B cell (primary cell): ENCODE measurements around the gene SRBD1. TPM values are rescaled to one million over a fixed set of nuclear protein-coding genes. Genes with fewer than 3 reads are reported as not detected.

ENCODE experiments used
- ATAC-seq: fragments of 200-7000 bp; cut with Tn5 transposase; one replicate; pipeline ENCODE4 v1.10.0; 2021; ENCODE audit warnings: low read depth, mild to moderate bottlenecking, moderate number of reproducible peaks, moderate library complexity
- CTCF ChIA-PET: fragments of 350-600 bp; sonication (Branson Sonifier 250); formaldehyde crosslinking; loops from one replicate; lab custom pipeline; 2021; ENCODE audit warnings: antibody characterized with exemption, inconsistent platforms; lab: Charles Lee
- POLR2A ChIA-PET: fragments of 350-600 bp; sonication (Branson Sonifier 250); formaldehyde crosslinking; loops from one replicate; lab custom pipeline; 2021; ENCODE audit warnings: antibody characterized with exemption; lab: Charles Lee
- DNase-seq: peaks from one replicate; pipeline ENCODE4 v3.0.0; 2013
- H2AFZ ChIP-seq: 2 replicates; pipeline ENCODE4 v1.6.1; 2012; ENCODE audit warnings: mild to moderate bottlenecking, low read depth, low read length; ENCODE audit not compliant: insufficient read depth, poor library complexity, severe bottlenecking
- H3K27ac ChIP-seq, 2 donors: 1 replicate in 1 of 2; 2 replicates in 1 of 2; pipeline ENCODE4 v1.5.1; 2012 to 2013; ENCODE audit warnings: low read length in 2 of 2, mild to moderate bottlenecking in 2 of 2, moderate library complexity in 1 of 2
- H3K27me3 ChIP-seq, 4 experiments: fragments of 200-600 bp in 1 of 4; sonication (generic) in 1 of 4; replicated peaks in 1 of 4; 1 replicate in 2 of 4; 2 replicates in 2 of 4; pipeline versions ENCODE4 v1.6.1 to v1.7.0; 2013 to 2016; ENCODE audit warnings: low read length in 3 of 4, mild to moderate bottlenecking in 2 of 4, mixed read lengths in 1 of 4, moderate library complexity in 1 of 4; ENCODE audit not compliant: insufficient read depth in 4 of 4, control insufficient read depth in 3 of 4; ENCODE audit errors: control extremely low read depth in 1 of 4
- H3K36me3 ChIP-seq, 2 experiments: replicated peaks in 1 of 2; 1 replicate in 1 of 2; 2 replicates in 1 of 2; pipeline versions ENCODE4 v1.6.1 to v1.7.1; 2013; ENCODE audit warnings: low read length in 1 of 2; ENCODE audit not compliant: insufficient read depth in 2 of 2, control insufficient read depth in 1 of 2; ENCODE audit errors: control extremely low read depth in 1 of 2, extremely low read depth in 1 of 2
- H3K4me1 ChIP-seq, 2 donors: fragments of 200-600 bp in 1 of 2; sonication (generic) in 1 of 2; 1 replicate in 1 of 2; 2 replicates in 1 of 2; pipeline versions ENCODE4 v1.5.1 to v1.6.1; 2013 to 2017; ENCODE audit warnings: low read length in 2 of 2; ENCODE audit not compliant: control insufficient read depth in 2 of 2, insufficient read depth in 2 of 2
- H3K4me2 ChIP-seq: replicated peaks from 2 replicates; pipeline ENCODE3; 2012; ENCODE audit warnings: mild to moderate bottlenecking, low read depth, low read length; ENCODE audit not compliant: poor library complexity, severe bottlenecking
- H3K4me3 ChIP-seq, 5 experiments: fragments of 200-600 bp in 1 of 5; sonication (generic) in 1 of 5; 1 replicate in 3 of 5; 2 replicates in 2 of 5; pipeline versions ENCODE4 v1.5.1 to v1.7.0; 2011 to 2016; ENCODE audit warnings: low read length in 4 of 5, mild to moderate bottlenecking in 4 of 5, low read depth in 2 of 5, control low read depth in 1 of 5, moderate library complexity in 1 of 5; ENCODE audit not compliant: insufficient read depth in 1 of 5; ENCODE audit errors: control extremely low read depth in 1 of 5, extremely low read depth in 1 of 5
- H3K79me2 ChIP-seq: fragments of 200-600 bp; sonication (generic); one replicate; pipeline ENCODE4 v1.6.0; 2016; ENCODE audit warnings: low read length; ENCODE audit not compliant: control insufficient read depth, insufficient read depth
- H3K9ac ChIP-seq: fragments of 200-600 bp; sonication (generic); 2 replicates; pipeline ENCODE4 v1.6.1; 2017; ENCODE audit warnings: mild to moderate bottlenecking, low read length, moderate library complexity
- H3K9me3 ChIP-seq, 3 donors: one replicate each; pipeline versions ENCODE4 v1.6.1 to v1.7.1; 2013; ENCODE audit warnings: low read length in 2 of 3; ENCODE audit not compliant: control insufficient read depth in 2 of 3, insufficient read depth in 1 of 3; ENCODE audit errors: control extremely low read depth in 1 of 3
- H4K20me1 ChIP-seq: 2 replicates; pipeline ENCODE4 v1.6.0; 2012; ENCODE audit warnings: mild to moderate bottlenecking, low read length; ENCODE audit not compliant: insufficient read depth, control insufficient read depth, poor library complexity, severe bottlenecking
- H3K27ac Mint-ChIP-seq: one replicate; pipeline ENCODE4 v1.8.0; 2021; ENCODE audit warnings: mixed read lengths
- H3K27me3 Mint-ChIP-seq: one replicate; pipeline ENCODE4 v1.8.0; 2021; ENCODE audit warnings: mixed read lengths
- H3K4me1 Mint-ChIP-seq: one replicate; pipeline ENCODE4 v1.8.0; 2021; ENCODE audit warnings: mixed read lengths
- H3K4me3 Mint-ChIP-seq: one replicate; pipeline ENCODE4 v1.8.0; 2021; ENCODE audit warnings: mixed read lengths
- H3K9me3 Mint-ChIP-seq: one replicate; pipeline ENCODE4 v1.8.0; 2022; ENCODE audit warnings: mixed read lengths; ENCODE audit not compliant: insufficient read depth
- EZH2 ChIP-seq: IDR thresholded peaks from 2 replicates; pipeline ENCODE4 v1.6.1; 2012; ENCODE audit warnings: borderline replicate concordance, low read depth, mild to moderate bottlenecking, moderate library complexity, low read length; ENCODE audit not compliant: insufficient read depth, poor library complexity, severe bottlenecking
- WGBS: methylation state at CpG from one replicate; pipeline ENCODE4 v1.1.5; 2013; ENCODE audit warnings: missing lambda C conversion rate; ENCODE audit not compliant: insufficient coverage; 5-methylcytosine and 5-hydroxymethylcytosine counted together
- intact Hi-C: fragments of 100-400 bp; cut with micrococcal nuclease; formaldehyde crosslinking; loops from one replicate; pipeline ENCODE4 v1.10.0; 2022
- polyA plus RNA-seq: library from polyadenylated mRNA; depleted of rRNA; stranded (reverse); fragments of >200 nt; gene quantifications from 2 replicates; pipeline ENCODE4 v1.2.3, GENCODE V29; 2012
- total RNA-seq, 2 donors: library from RNA; stranded (reverse); fragments of 120-200 nt in 1 of 2; gene quantifications; 1 replicate in 1 of 2; 2 replicates in 1 of 2; pipeline versions ENCODE4 v1.2.3 to v1.2.4, GENCODE V29; 2013 to 2022
- TF ChIP-seq, protein P1 (sequence below): fragments of 200-600 bp; IDR thresholded peaks from one replicate; pipeline ENCODE4 v1.8.0; 2022; ENCODE audit warnings: antibody characterized with exemption, mild to moderate bottlenecking

SRBD1 gene
- total and polyA plus RNA-seq, 2 donors (not counting 1 experiment from before 2014, with no cell fraction given): 6.2 to 27.1 TPM

DNA sequence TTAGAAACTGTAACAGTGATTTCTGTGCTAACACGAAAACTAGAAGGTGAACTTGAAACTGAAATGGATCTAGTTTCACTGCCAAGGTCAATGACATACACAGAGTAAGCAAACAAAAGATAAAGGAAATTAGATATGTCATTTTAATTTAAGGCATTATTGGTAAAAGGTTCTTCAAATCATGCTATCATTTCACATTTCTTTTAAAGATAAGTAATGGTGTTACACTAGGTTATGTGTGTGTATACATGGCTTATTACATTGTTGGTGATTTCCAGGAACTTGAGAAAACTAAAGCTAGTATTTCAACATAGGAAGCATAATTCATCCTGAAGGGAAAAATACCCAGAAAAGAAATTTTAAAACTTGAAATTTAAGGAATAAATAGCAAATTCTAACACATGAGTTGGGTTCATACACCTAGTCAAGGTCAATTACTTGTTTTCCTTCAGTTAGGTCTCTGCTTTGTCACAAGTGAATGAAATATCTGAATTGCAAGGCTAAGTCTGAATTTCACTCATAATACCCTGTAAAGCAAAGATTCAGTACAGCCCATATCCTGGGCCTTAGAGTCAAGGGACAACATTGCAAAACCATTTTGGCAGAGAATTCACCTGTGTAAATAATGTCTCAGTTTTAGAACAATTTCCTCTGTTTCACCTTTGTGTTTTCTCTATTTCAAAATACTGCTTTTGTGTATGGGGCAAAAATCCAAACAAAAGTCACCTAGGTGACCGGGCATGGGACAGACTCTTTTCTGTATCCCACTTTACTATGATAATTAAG lies 141.6 kb downstream of the SRBD1 start:
- TF ChIP-seq, protein P1, sequence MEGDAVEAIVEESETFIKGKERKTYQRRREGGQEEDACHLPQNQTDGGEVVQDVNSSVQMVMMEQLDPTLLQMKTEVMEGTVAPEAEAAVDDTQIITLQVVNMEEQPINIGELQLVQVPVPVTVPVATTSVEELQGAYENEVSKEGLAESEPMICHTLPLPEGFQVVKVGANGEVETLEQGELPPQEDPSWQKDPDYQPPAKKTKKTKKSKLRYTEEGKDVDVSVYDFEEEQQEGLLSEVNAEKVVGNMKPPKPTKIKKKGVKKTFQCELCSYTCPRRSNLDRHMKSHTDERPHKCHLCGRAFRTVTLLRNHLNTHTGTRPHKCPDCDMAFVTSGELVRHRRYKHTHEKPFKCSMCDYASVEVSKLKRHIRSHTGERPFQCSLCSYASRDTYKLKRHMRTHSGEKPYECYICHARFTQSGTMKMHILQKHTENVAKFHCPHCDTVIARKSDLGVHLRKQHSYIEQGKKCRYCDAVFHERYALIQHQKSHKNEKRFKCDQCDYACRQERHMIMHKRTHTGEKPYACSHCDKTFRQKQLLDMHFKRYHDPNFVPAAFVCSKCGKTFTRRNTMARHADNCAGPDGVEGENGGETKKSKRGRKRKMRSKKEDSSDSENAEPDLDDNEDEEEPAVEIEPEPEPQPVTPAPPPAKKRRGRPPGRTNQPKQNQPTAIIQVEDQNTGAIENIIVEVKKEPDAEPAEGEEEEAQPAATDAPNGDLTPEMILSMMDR: no peak
- TF ChIP-seq EZH2: no peak
- ATAC-seq (no peak), DNase-seq (no peak)
- Mint-ChIP-seq H3K27me3 (no peaks in the 10 kb centered on the region), H3K27ac (no peak overlapping the region), H3K4me1 (no peaks in the 10 kb centered on the region), H3K9me3 (no peaks in the 10 kb centered on the region), H3K4me3 (no peak overlapping the region)
- H3K36me3 ChIP-seq: peaks cover 0 to 4% of the 10 kb centered on the region in 2 experiments
- intact Hi-C loops: no loop called here
- H3K27ac ChIP-seq: no peak overlapping the region
- no peaks in the 10 kb centered on the region for H3K79me2 ChIP-seq
- H3K27me3 ChIP-seq: no peaks in the 10 kb centered on the region
- no peak overlapping the region for H3K4me3 ChIP-seq
- no peak overlapping the region for H3K9ac ChIP-seq
- WGBS: no CpG with 5 or more reads among the region's 2 CpGs
- H3K4me1 ChIP-seq: no peaks in the 10 kb centered on the region
- H2AFZ ChIP-seq: no peak overlapping the region
- no peaks in the 10 kb centered on the region for H4K20me1 ChIP-seq
- CTCF ChIA-PET: no interaction called here
- no peak overlapping the region for H3K4me2 ChIP-seq
- POLR2A ChIA-PET: no interaction called here
- no peaks in the 10 kb centered on the region for H3K9me3 ChIP-seq

DNA sequence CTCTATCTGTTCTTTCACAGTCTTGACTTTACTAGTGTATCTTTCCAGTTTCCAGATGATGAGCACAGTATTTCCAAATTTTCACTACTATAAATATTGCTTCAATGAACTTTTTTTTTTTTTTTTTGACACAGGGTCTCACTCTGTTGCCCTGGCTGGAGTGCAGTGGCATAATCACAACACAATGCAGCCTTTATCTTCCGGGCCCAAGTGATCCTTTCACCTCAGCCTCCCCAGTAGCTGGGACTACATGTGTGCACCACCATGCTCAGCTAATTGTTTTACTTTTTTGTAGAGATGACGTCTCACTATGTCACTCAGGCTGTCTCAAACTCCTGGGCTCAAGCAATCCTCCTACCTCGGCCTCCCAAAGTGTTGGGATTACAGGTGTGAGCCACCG lies 142.8 kb downstream of the SRBD1 start:
- Histone ChIP-seq H3K27me3 (no peaks in the 10 kb centered on the region), H3K27ac (no peak overlapping the region), H3K9me3 (no peaks in the 10 kb centered on the region), H4K20me1 (no peaks in the 10 kb centered on the region), H3K4me2 (no peak overlapping the region), H2AFZ (no peak overlapping the region), H3K9ac (no peak overlapping the region), H3K4me1 (no peaks in the 10 kb centered on the region), H3K79me2 (no peaks in the 10 kb centered on the region), H3K4me3 (no peak overlapping the region), H3K36me3 (no peaks in the 10 kb centered on the region)
- no peaks in the 10 kb centered on the region for H3K27me3 Mint-ChIP-seq
- CTCF ChIA-PET: no interaction called here
- no peak overlapping the region for H3K27ac Mint-ChIP-seq
- H3K4me3 Mint-ChIP-seq: no peak overlapping the region
- POLR2A ChIA-PET: no interaction called here
- ATAC-seq: no peak
- DNase-seq: no peak
- H3K9me3 Mint-ChIP-seq: no peaks in the 10 kb centered on the region
- TF ChIP-seq EZH2: no peak
- TF ChIP-seq, protein P1: no peak
- 86% methylated on average over 1 of the region's 4 CpGs for WGBS
- H3K4me1 Mint-ChIP-seq: no peaks in the 10 kb centered on the region
- intact Hi-C loops: no loop called here
